GM12892 (cell line): ENCODE measurements around the gene FOXRED2.
"Not testable (repeated sequence)": the region's sequence is repeated elsewhere in the genome, so short reads cannot be mapped to it uniquely, and the experiment has no call there.

Experiments used
- DNase-seq: peaks from one replicate; pipeline ENCODE4 v3.0.0; 2011; ENCODE audit not compliant: insufficient read length
- FAIRE-seq: peaks from 2 replicates; lab custom pipeline; 2011; peaks lifted over from hg19 to GRCh38; lab: Jason Lieb, UNC
- POLR2A ChIP-seq: IDR thresholded peaks from 2 replicates; pipeline ENCODE4 v1.6.1; 2011; ENCODE audit warnings: low read depth, low read length, control low read depth
- POLR2AphosphoS5 ChIP-seq: IDR thresholded peaks from 2 replicates; pipeline ENCODE4 v1.6.1; 2011; ENCODE audit warnings: low read depth, low read length, control low read depth
- TAF1 ChIP-seq: IDR thresholded peaks from 2 replicates; pipeline ENCODE4 v1.6.1; 2011; ENCODE audit warnings: low read depth, mild to moderate bottlenecking, control low read depth, low read length, borderline replicate concordance

The FOXRED2 gene

GRCh38 chr22:36540867-36541642 is 34.2 kb upstream of the FOXRED2 start:
- no peak for FAIRE-seq
- no peak for DNase-seq
- TF ChIP-seq POLR2AphosphoS5 (no peak), POLR2A (no peak), TAF1 (no peak)

- no peak for DNase-seq
- FAIRE-seq, result no peak
- TF ChIP-seq TAF1, result no peak
- no peak for TF ChIP-seq POLR2A
- no peak for TF ChIP-seq POLR2AphosphoS5
Measured at GRCh38 chr22:36538529-36538928, 31.7 kb upstream of the FOXRED2 start.

- TF ChIP-seq TAF1, result no peak
- no peak for TF ChIP-seq POLR2AphosphoS5
- TF ChIP-seq POLR2A, result no peak
- no peak for DNase-seq
- no peak for FAIRE-seq
Measured at GRCh38 chr22:36536717-36537116, 29.9 kb upstream of the FOXRED2 start.

GRCh38 chr22:36533320-36533719 is 26.5 kb upstream of the FOXRED2 start:
- not testable (repeated sequence) for FAIRE-seq, DNase-seq

- TF ChIP-seq TAF1 (no peak), POLR2A (no peak), POLR2AphosphoS5 (no peak)
- FAIRE-seq, result no peak
- DNase-seq, result no peak
Measured at GRCh38 chr22:36532466-36532865, 25.6 kb upstream of the FOXRED2 start.

GRCh38 chr22:36528795-36529751 is 22.2 kb upstream of the FOXRED2 start, which contains the start of gene EIF3D:
TSS of gene EIF3D (minus strand) at chr22:36529166. CDS start at chr22:36526121, 3,045 bp downstream.
- peak; percentile 99 for FAIRE-seq
- DNase-seq, result peak; percentile 81
- TF ChIP-seq POLR2A (peak; percentile 97), POLR2AphosphoS5 (peak; percentile 96), TAF1 (peak; percentile 99)

GRCh38 chr22:36528341-36528740 is 21.5 kb upstream of the FOXRED2 start:
- no peak for TF ChIP-seq POLR2AphosphoS5
- no peak for TF ChIP-seq POLR2A
- TF ChIP-seq TAF1, result no peak
- DNase-seq (no peak), FAIRE-seq (no peak)

- FAIRE-seq, result no peak
- DNase-seq, result no peak
- TF ChIP-seq POLR2AphosphoS5 (no peak), POLR2A (no peak), TAF1 (no peak)
Measured at GRCh38 chr22:36522662-36523061, 15.8 kb upstream of the FOXRED2 start.

- DNase-seq (no peak), FAIRE-seq (no peak)
- no peak for TF ChIP-seq TAF1
- TF ChIP-seq POLR2A, result no peak
- no peak for TF ChIP-seq POLR2AphosphoS5
Measured at GRCh38 chr22:36520423-36520822, 13.6 kb upstream of the FOXRED2 start.

- FAIRE-seq, DNase-seq: not testable (repeated sequence)
Measured at GRCh38 chr22:36519906-36520305, 13.1 kb upstream of the FOXRED2 start.

- FAIRE-seq, result no peak
- no peak for DNase-seq
- TF ChIP-seq TAF1, result no peak
Measured at GRCh38 chr22:36514766-36515165, 7.9 kb upstream of the FOXRED2 start.

- FAIRE-seq (no peak), DNase-seq (no peak)
- peak; percentile 32; the same call in 1 of the 2 replicates for TF ChIP-seq POLR2A
- TF ChIP-seq POLR2AphosphoS5, result no peak
- TF ChIP-seq TAF1, result no peak
Measured at GRCh38 chr22:36512991-36513390, 6.2 kb upstream of the FOXRED2 start.
